Measurements from ENCODE around the gene STK11IP. TPM values are rescaled to one million over a fixed set of nuclear protein-coding genes. Genes with fewer than 3 reads are reported as not detected.
A peak's percentile ranks its signal among the peaks of the same experiment; 100 is the strongest.

Gene STK11IP
- total RNA-seq, 2 donors from 2014 or later: 20.0 to 25.3 TPM

GRCh38 chr2:219593154-219593553 is 4.5 kb upstream of the STK11IP start:
- ATAC-seq (ENCODE audit: insufficient number of reproducible peaks, low FRiP score, low read depth) (no peak), DNase-seq (ENCODE audit: low spot score) (no peak)
- no peaks in the 10 kb centered on the region for H3K27me3 ChIP-seq (replicated peaks; ENCODE audit: insufficient read depth)
- no peaks in the 10 kb centered on the region for H3K36me3 ChIP-seq
- TF ChIP-seq, protein P1, sequence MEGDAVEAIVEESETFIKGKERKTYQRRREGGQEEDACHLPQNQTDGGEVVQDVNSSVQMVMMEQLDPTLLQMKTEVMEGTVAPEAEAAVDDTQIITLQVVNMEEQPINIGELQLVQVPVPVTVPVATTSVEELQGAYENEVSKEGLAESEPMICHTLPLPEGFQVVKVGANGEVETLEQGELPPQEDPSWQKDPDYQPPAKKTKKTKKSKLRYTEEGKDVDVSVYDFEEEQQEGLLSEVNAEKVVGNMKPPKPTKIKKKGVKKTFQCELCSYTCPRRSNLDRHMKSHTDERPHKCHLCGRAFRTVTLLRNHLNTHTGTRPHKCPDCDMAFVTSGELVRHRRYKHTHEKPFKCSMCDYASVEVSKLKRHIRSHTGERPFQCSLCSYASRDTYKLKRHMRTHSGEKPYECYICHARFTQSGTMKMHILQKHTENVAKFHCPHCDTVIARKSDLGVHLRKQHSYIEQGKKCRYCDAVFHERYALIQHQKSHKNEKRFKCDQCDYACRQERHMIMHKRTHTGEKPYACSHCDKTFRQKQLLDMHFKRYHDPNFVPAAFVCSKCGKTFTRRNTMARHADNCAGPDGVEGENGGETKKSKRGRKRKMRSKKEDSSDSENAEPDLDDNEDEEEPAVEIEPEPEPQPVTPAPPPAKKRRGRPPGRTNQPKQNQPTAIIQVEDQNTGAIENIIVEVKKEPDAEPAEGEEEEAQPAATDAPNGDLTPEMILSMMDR (IDR thresholded peaks at IDR 0.05): no peak
- H3K9me3 ChIP-seq: no peaks in the 10 kb centered on the region
- H3K4me3 ChIP-seq: no peak overlapping the region
- H3K4me1 ChIP-seq (ENCODE audit: control insufficient read depth in 1 of 2, low read depth in 2 of 2): peaks cover 6 to 10% of the 10 kb centered on the region in 2 donors
- H3K27ac ChIP-seq: no peak overlapping the region

- no peaks in the 10 kb centered on the region for H3K9me3 ChIP-seq
- H3K4me3 ChIP-seq: no peak overlapping the region
- no peaks in the 10 kb centered on the region for H3K36me3 ChIP-seq
- peaks cover 6 to 16% of the 10 kb centered on the region in 2 donors for H3K4me1 ChIP-seq (ENCODE audit: control insufficient read depth in 1 of 2, low read depth in 2 of 2)
- TF ChIP-seq, protein P1 (IDR thresholded peaks at IDR 0.05): no peak
- no peak overlapping the region for H3K27ac ChIP-seq
- no peak for DNase-seq (ENCODE audit: low spot score)
- H3K27me3 ChIP-seq (replicated peaks; ENCODE audit: insufficient read depth): no peaks in the 10 kb centered on the region
- no peak for ATAC-seq (ENCODE audit: insufficient number of reproducible peaks, low FRiP score, low read depth)
These were observed 2.4 kb upstream of the STK11IP start for GRCh38 chr2:219595256-219595655.

GRCh38 chr2:219596954-219597551 is 604 bp upstream of the STK11IP start:
- ATAC-seq (ENCODE audit: insufficient number of reproducible peaks, low FRiP score, low read depth) (peak; percentile 7), DNase-seq (ENCODE audit: low spot score) (no peak)
- no peaks in the 10 kb centered on the region for H3K27me3 ChIP-seq (replicated peaks; ENCODE audit: insufficient read depth)
- TF ChIP-seq, protein P1 (IDR thresholded peaks at IDR 0.05): no peak
- peaks cover 6 to 16% of the 10 kb centered on the region in 2 donors for H3K4me1 ChIP-seq (ENCODE audit: control insufficient read depth in 1 of 2, low read depth in 2 of 2)
- H3K9me3 ChIP-seq: no peaks in the 10 kb centered on the region
- H3K36me3 ChIP-seq: no peaks in the 10 kb centered on the region
- peak overlapping the region; percentile 92 for H3K4me3 ChIP-seq
- peak overlapping the region; percentile 84 to 95 for H3K27ac ChIP-seq

GRCh38 chr2:219598308-219599078 is 836 bp downstream of the STK11IP start:
- Histone ChIP-seq H3K27me3 (replicated peaks; ENCODE audit: insufficient read depth) (no peaks in the 10 kb centered on the region), H3K9me3 (no peaks in the 10 kb centered on the region), H3K27ac (peak overlapping the region; percentile 84 to 95), H3K36me3 (peaks cover 7% of the 10 kb centered on the region), H3K4me3 (peak overlapping the region; percentile 92), H3K4me1 (ENCODE audit: control insufficient read depth in 1 of 2, low read depth in 2 of 2) (peaks cover 6 to 16% of the 10 kb centered on the region in 2 donors)
- ATAC-seq (ENCODE audit: insufficient number of reproducible peaks, low FRiP score, low read depth) (no peak), DNase-seq (ENCODE audit: low spot score) (no peak)
- TF ChIP-seq, protein P1 (IDR thresholded peaks at IDR 0.05): no peak

DNA sequence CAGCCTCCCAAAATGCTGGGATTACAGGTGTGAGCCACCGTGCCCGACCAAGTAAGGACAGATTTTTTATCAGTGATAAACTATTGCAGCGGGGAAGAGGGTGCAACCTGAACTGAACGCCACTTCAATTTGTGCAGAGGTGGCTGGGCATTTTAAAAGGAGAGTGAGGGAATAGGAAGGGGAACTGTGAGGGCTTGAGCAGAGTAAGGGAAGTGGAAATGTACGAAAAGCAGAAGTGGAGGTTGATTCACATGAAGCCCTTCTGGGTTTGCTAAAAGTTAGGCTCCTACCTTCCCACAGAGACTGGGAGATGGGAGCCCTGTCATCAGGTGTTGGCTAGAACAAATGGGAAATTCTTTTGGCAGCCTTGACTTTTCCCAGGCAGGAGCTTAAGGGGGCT is 6.1 kb downstream of the STK11IP start:
- no peak overlapping the region for H3K27ac ChIP-seq

More for the DNA sequence above, 6.1 kb downstream of the STK11IP start:
- Histone ChIP-seq H3K4me1 (ENCODE audit: control insufficient read depth in 1 of 2, low read depth in 2 of 2) (peaks cover 0 to under 1% of the 10 kb centered on the region in 2 donors), H3K9me3 (no peaks in the 10 kb centered on the region), H3K4me3 (no peak overlapping the region), H3K36me3 (peaks cover 38% of the 10 kb centered on the region), H3K27me3 (replicated peaks; ENCODE audit: insufficient read depth) (no peaks in the 10 kb centered on the region)
- no peak for DNase-seq (ENCODE audit: low spot score)
- TF ChIP-seq, protein P1 (IDR thresholded peaks at IDR 0.05): no peak
- ATAC-seq (ENCODE audit: insufficient number of reproducible peaks, low FRiP score, low read depth): no peak

Data from thoracic aorta (tissue), 2 donors.